A673 (cell line): ENCODE data around the gene SH3GL2. TPM values are rescaled to one million over a fixed set of nuclear protein-coding genes. Genes with fewer than 3 reads are reported as not detected.

Experiments used
- BruUV-seq: library from RNA; stranded (reverse); fragments of 400-500 nt; replicated peaks from 2 replicates; lab custom pipeline; 2021; lab: Mats Ljungman, UMichigan
- CTCF ChIA-PET: fragments of 300-600 bp; sonication (Branson Sonifier 250); formaldehyde crosslinking; loops from one replicate; lab custom pipeline; 2022; ENCODE audit warnings: antibody characterized with exemption; lab: Charles Lee
- POLR2A ChIA-PET: fragments of 300-600 bp; sonication (Branson Sonifier 250); formaldehyde crosslinking; loops from one replicate; lab custom pipeline; 2022; ENCODE audit warnings: antibody characterized with exemption; ENCODE audit not compliant: low non-redundant PET; lab: Charles Lee
- DNase-seq: peaks from one replicate; pipeline ENCODE4 v3.0.0-alpha.2; 2015; ENCODE audit warnings: low spot score
- H3K27ac ChIP-seq: fragments of 200-600 bp; sonication (generic); 2 replicates; pipeline ENCODE4 v1.5.1; 2016; ENCODE audit warnings: mixed run types, low read depth, mild to moderate bottlenecking, mixed read lengths, antibody characterized with exemption, low read length; ENCODE audit not compliant: poor library complexity, severe bottlenecking
- H3K27me3 ChIP-seq: fragments of 200-600 bp; sonication (generic); replicated peaks from 2 replicates; pipeline ENCODE4 v1.6.1; 2017; ENCODE audit warnings: mixed run types, low read depth, mild to moderate bottlenecking, mixed read lengths, antibody characterized with exemption, low read length; ENCODE audit not compliant: insufficient read depth, poor library complexity
- H3K36me3 ChIP-seq: fragments of 200-600 bp; sonication (generic); 2 replicates; pipeline ENCODE4 v1.6.1; 2016; ENCODE audit warnings: mixed run types, mild to moderate bottlenecking, mixed read lengths, antibody characterized with exemption, low read length; ENCODE audit not compliant: insufficient read depth, poor library complexity, severe bottlenecking
- H3K4me1 ChIP-seq: fragments of 200-600 bp; sonication (generic); 2 replicates; pipeline ENCODE4 v1.6.1; 2017; ENCODE audit warnings: mixed run types, mild to moderate bottlenecking, mixed read lengths, antibody characterized with exemption, low read length; ENCODE audit not compliant: insufficient read depth, poor library complexity, severe bottlenecking
- H3K4me3 ChIP-seq: fragments of 200-600 bp; sonication (generic); 2 replicates; pipeline ENCODE4 v1.5.1; 2016; ENCODE audit warnings: low read depth, mixed run types, mild to moderate bottlenecking, mixed read lengths, low read length; ENCODE audit not compliant: poor library complexity, severe bottlenecking
- H3K9me3 ChIP-seq: fragments of 200-600 bp; sonication (generic); 2 replicates; pipeline ENCODE4 v1.6.1; 2016; ENCODE audit warnings: mixed run types, low read depth, mild to moderate bottlenecking, mixed read lengths, antibody characterized with exemption, low read length; ENCODE audit not compliant: poor library complexity, severe bottlenecking
- EZH2 ChIP-seq: fragments of 200-600 bp; sonication (generic); IDR thresholded peaks from 2 replicates; pipeline ENCODE4 v1.6.1; 2017; ENCODE audit warnings: borderline replicate concordance, low read depth, mild to moderate bottlenecking, mixed read lengths, antibody characterized with exemption, low read length; ENCODE audit not compliant: poor library complexity, severe bottlenecking
- intact Hi-C: fragments of 100-400 bp; cut with micrococcal nuclease; formaldehyde crosslinking; loops from one replicate; pipeline ENCODE4 v1.10.0; 2022; ENCODE audit not compliant: unreplicated experiment
- total RNA-seq: library from RNA; stranded (reverse); gene quantifications from 2 replicates; pipeline ENCODE4 v1.2.3, GENCODE V29; 2021
- TF ChIP-seq, protein P1 (sequence below): fragments of 300-800, 200-600 bp; sonication (generic); conservative IDR thresholded peaks from 2 replicates; pipeline ENCODE4 v1.5.1; 2017; ENCODE audit warnings: low read depth, mild to moderate bottlenecking, antibody characterized with exemption, low read length, moderate library complexity, mixed read lengths

The SH3GL2 gene
- total RNA-seq, 1 experiment from 2014 or later, result not detected

DNA sequence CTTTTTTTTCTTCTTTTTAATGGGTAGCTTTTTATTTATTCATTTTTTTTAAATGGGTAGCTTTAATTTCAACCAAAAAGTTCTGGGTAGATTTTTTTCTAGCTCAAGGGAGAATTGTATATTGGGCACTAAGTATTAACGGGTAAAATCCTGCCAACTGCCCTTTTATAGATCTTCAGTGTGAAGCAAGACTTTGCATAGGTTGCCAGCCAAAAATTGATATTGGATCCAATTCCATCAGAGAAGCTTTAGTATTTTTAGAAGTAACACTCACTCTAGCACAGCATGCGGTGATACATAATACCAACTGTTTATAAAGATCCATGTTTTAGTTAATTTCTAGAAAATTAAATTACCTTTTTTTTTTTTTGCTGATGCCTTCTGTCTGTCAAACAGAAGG is 49.8 kb downstream of the SH3GL2 start:
- intact Hi-C loops, result no loop called here
- POLR2A ChIA-PET, result no interaction called here
- CTCF ChIA-PET, result no interaction called here
- H3K27ac ChIP-seq, result no peak overlapping the region
- BruUV-seq, result no TSS peak
- H3K9me3 ChIP-seq, result no peaks in the 10 kb centered on the region
- no peak overlapping the region for H3K4me3 ChIP-seq
- DNase-seq, result no peak
- H3K27me3 ChIP-seq, result peaks cover 3% of the 10 kb centered on the region
- no peaks in the 10 kb centered on the region for H3K4me1 ChIP-seq
- TF ChIP-seq, protein P1, sequence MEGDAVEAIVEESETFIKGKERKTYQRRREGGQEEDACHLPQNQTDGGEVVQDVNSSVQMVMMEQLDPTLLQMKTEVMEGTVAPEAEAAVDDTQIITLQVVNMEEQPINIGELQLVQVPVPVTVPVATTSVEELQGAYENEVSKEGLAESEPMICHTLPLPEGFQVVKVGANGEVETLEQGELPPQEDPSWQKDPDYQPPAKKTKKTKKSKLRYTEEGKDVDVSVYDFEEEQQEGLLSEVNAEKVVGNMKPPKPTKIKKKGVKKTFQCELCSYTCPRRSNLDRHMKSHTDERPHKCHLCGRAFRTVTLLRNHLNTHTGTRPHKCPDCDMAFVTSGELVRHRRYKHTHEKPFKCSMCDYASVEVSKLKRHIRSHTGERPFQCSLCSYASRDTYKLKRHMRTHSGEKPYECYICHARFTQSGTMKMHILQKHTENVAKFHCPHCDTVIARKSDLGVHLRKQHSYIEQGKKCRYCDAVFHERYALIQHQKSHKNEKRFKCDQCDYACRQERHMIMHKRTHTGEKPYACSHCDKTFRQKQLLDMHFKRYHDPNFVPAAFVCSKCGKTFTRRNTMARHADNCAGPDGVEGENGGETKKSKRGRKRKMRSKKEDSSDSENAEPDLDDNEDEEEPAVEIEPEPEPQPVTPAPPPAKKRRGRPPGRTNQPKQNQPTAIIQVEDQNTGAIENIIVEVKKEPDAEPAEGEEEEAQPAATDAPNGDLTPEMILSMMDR, result no peak
- no peak for TF ChIP-seq EZH2
- H3K36me3 ChIP-seq, result no peaks in the 10 kb centered on the region

DNA sequence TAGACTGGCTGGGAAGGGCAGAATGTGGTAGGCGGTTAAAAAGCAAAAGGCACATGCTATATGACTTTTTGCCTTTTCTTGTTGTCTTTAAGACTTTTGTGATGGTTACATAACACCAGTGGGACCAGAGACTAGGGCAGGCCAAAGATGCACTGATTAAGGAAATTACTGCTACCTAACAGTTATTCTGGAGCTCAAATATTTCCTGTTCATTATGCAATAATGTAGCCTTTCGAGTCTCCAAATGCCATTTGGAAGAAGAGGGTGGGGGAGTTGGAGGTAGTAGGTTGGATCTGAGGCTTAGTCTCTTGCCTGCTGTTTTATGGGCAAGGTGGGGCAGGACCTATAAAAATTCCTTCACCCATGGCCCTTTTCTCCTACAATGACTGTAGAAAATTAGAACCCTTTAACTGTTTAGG is 51.7 kb downstream of the SH3GL2 start:
- POLR2A ChIA-PET, result no interaction called here
- Histone ChIP-seq H3K4me3 (no peak overlapping the region), H3K4me1 (no peaks in the 10 kb centered on the region), H3K9me3 (no peaks in the 10 kb centered on the region), H3K36me3 (no peaks in the 10 kb centered on the region), H3K27me3 (peaks cover 3% of the 10 kb centered on the region), H3K27ac (no peak overlapping the region)
- intact Hi-C loops, result no loop called here
- no peak for TF ChIP-seq EZH2
- TF ChIP-seq, protein P1, result no peak
- no TSS peak for BruUV-seq
- CTCF ChIA-PET, result no interaction called here
- DNase-seq, result peak; percentile 7

DNA sequence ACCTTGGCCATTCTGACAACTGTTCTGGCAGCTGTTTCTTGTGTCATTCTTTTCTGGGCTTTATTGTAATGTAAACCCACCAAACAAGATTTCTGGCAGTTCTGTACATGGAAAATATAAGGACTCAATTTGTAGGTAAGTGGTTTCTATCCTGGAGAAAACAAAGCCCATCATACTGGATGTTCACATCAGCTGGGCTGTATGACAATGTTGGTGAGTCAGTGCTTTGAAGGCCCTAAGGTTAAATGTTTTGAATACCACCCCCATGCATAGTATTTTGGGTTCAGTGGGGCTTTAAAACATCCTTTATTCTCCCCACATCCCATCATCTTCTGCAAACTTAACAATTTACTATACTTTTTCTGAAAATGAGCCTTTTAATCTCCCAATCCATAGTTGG is 52.5 kb downstream of the SH3GL2 start:
- H3K27me3 ChIP-seq, result peaks cover 3% of the 10 kb centered on the region
- TF ChIP-seq, protein P1, result no peak
- no peak for TF ChIP-seq EZH2
- no peak for DNase-seq
- POLR2A ChIA-PET, result no interaction called here
- no peaks in the 10 kb centered on the region for H3K36me3 ChIP-seq
- no peak overlapping the region for H3K4me3 ChIP-seq
- CTCF ChIA-PET, result no interaction called here
- H3K27ac ChIP-seq, result no peak overlapping the region
- H3K4me1 ChIP-seq, result no peaks in the 10 kb centered on the region
- H3K9me3 ChIP-seq, result no peaks in the 10 kb centered on the region
- intact Hi-C loops, result no loop called here
- no TSS peak for BruUV-seq
